ENCODE results near the gene DYRK1A. TPM values are rescaled to one million over a fixed set of nuclear protein-coding genes. Genes with fewer than 3 reads are reported as not detected.

DYRK1A gene
- total and polyA plus RNA-seq, 7 donors = 21.5 to 105 (median 79.9) TPM

DNA sequence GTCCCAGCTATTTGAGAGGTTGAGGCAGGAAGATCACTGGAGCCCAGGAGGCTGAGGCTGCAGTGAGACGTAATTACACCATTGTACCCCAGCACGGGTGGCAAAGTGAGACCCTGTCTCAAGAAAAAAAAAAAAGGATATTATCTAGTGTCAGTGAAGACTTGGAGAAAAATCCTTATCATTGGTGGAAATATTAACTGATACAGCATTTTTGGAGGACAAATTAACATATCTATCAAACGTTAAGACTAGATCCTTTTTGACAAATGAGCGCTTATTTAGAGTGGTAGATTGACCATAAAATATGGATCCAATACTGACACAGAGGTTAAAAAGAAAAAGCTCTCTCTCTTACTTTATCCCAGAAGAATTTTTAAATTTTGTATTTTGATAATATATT lies 35.2 kb upstream of the DYRK1A start:
- H3K27me3 ChIP-seq (ENCODE audit: insufficient read depth in 3 of 3, low read length in 2 of 3) = no peaks in the 10 kb centered on the region
- no peak overlapping the region for H3K4me3 ChIP-seq
- intact Hi-C loops (cut with DNase I) = loop anchor here in 1 of 2 donors (10.0 kb wide), 1 partner anchor 57 kb away; no protein-coding TSS in a partner anchor
- TF ChIP-seq, protein P1, sequence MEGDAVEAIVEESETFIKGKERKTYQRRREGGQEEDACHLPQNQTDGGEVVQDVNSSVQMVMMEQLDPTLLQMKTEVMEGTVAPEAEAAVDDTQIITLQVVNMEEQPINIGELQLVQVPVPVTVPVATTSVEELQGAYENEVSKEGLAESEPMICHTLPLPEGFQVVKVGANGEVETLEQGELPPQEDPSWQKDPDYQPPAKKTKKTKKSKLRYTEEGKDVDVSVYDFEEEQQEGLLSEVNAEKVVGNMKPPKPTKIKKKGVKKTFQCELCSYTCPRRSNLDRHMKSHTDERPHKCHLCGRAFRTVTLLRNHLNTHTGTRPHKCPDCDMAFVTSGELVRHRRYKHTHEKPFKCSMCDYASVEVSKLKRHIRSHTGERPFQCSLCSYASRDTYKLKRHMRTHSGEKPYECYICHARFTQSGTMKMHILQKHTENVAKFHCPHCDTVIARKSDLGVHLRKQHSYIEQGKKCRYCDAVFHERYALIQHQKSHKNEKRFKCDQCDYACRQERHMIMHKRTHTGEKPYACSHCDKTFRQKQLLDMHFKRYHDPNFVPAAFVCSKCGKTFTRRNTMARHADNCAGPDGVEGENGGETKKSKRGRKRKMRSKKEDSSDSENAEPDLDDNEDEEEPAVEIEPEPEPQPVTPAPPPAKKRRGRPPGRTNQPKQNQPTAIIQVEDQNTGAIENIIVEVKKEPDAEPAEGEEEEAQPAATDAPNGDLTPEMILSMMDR (IDR thresholded peaks at IDR 0.05) = no peak
- no peaks in the 10 kb centered on the region for H3K9me3 ChIP-seq
- H3K27ac ChIP-seq = no peak overlapping the region
- DNase-seq = no peak
- 85 to 89% (median 86%) methylated on average over 4 of the region's 4 CpGs for whole genome bisulfite sequencing, 3 donors
- H3K36me3 ChIP-seq (ENCODE audit: insufficient read depth in 1 of 2, low read depth in 1 of 2) = no peaks in the 10 kb centered on the region
- no peak for ATAC-seq
- no peaks in the 10 kb centered on the region for H3K4me1 ChIP-seq

DNA sequence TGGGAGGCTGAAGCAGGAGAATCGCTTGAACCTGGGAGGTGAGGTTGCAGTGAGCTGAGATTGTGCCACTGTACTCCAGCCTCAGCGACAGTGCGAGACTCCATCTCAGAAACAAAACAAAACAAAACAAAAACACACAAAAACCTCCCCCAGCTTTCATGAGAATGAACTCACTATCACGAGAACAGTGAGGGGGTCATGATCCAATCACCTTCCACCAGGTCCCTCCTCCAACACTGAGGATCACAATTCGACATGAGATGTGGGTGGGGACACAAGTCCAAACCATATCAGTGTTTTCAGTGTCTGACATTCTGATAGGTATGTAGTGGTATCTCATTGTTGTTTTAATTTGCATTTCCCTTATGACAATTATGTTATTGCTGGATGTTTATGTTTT lies 31.5 kb upstream of the DYRK1A start:
- DNase-seq = no peak
- intact Hi-C loops (cut with DNase I) = loop anchor here in 1 of 2 donors (10.0 kb wide), 1 partner anchor 60 kb away; no protein-coding TSS in a partner anchor

GRCh38 chr21:37337179-37337578 lies 29.4 kb upstream of the DYRK1A start:
- ATAC-seq = peak in 2 of 4 donors; percentile 25 to 41
- 56 to 75% (median 57%) methylated on average over 4 of the region's 4 CpGs for WGBS, 3 donors
- TF ChIP-seq, protein P1 (IDR thresholded peaks at IDR 0.05) = no peak

More for the DNA sequence above, 31.5 kb upstream of the DYRK1A start:
- Histone ChIP-seq H3K27me3 (ENCODE audit: insufficient read depth in 3 of 3, low read length in 2 of 3) (no peaks in the 10 kb centered on the region), H3K36me3 (ENCODE audit: insufficient read depth in 1 of 2, low read depth in 1 of 2) (no peaks in the 10 kb centered on the region), H3K27ac (no peak overlapping the region), H3K9me3 (no peaks in the 10 kb centered on the region), H3K4me3 (no peak overlapping the region), H3K4me1 (peaks cover 4% of the 10 kb centered on the region)
- 84 to 86% (median 85%) methylated on average over 5 of the region's 5 CpGs for WGBS, 3 donors
- ATAC-seq = no peak
- TF ChIP-seq, protein P1 (IDR thresholded peaks at IDR 0.05) = no peak

DNA sequence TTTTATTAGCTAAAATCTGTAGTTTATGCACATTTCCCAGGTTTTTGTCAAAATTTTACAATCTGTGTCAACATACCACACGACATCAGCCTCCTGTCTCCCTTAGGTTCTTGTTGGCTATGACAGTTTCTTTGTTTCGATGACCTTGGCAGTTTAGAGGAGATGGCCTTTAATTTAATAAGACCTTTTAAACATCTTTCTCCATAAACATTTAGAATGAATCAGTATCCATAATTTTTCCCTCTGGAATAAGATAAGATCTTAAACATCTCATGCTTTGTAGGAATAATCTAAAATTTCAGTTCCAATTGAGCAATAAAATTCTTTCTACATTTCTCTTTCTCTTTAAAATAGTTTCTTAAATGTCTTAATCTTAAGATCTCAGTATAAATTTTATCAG lies 28.7 kb upstream of the DYRK1A start:
- 93 to 96% (median 96%) methylated on average over 2 of the region's 2 CpGs for WGBS, 3 donors
- DNase-seq (no peak), ATAC-seq (no peak)
- intact Hi-C loops (cut with DNase I) = loop anchor here (1.0 to 10.0 kb wide), 2 partner anchors 63 to 70 kb away; no protein-coding TSS in a partner anchor
- Histone ChIP-seq H3K4me1 (peaks cover 4% of the 10 kb centered on the region), H3K9me3 (no peaks in the 10 kb centered on the region), H3K36me3 (ENCODE audit: insufficient read depth in 1 of 2, low read depth in 1 of 2) (no peaks in the 10 kb centered on the region), H3K4me3 (no peak overlapping the region), H3K27me3 (ENCODE audit: insufficient read depth in 3 of 3, low read length in 2 of 3) (no peaks in the 10 kb centered on the region), H3K27ac (peak overlapping the region; percentile 90)
- TF ChIP-seq, protein P1 (IDR thresholded peaks at IDR 0.05) = no peak

More at GRCh38 chr21:37337179-37337578, 29.4 kb upstream of the DYRK1A start:
- Histone ChIP-seq H3K4me1 (peaks cover 4% of the 10 kb centered on the region), H3K27ac (peak overlapping the region; percentile 90), H3K36me3 (ENCODE audit: insufficient read depth in 1 of 2, low read depth in 1 of 2) (no peaks in the 10 kb centered on the region), H3K9me3 (no peaks in the 10 kb centered on the region), H3K27me3 (ENCODE audit: insufficient read depth in 3 of 3, low read length in 2 of 3) (no peaks in the 10 kb centered on the region), H3K4me3 (no peak overlapping the region)
- intact Hi-C loops (cut with DNase I) = loop anchor here in 1 of 2 donors (10.0 kb wide), 1 partner anchor 62 kb away; no protein-coding TSS in a partner anchor
- DNase-seq = no peak

Data from psoas muscle (tissue), 8 donors.